IPS DF 4.7 (cell line): Measurements from ENCODE around the gene MTARC1.

Experiments
- DNase-seq: peaks from one replicate; pipeline ENCODE4 v3.0.0-alpha.2; 2013; ENCODE audit warnings: low spot score; ENCODE audit errors: extremely low read depth

The MTARC1 gene

DNA sequence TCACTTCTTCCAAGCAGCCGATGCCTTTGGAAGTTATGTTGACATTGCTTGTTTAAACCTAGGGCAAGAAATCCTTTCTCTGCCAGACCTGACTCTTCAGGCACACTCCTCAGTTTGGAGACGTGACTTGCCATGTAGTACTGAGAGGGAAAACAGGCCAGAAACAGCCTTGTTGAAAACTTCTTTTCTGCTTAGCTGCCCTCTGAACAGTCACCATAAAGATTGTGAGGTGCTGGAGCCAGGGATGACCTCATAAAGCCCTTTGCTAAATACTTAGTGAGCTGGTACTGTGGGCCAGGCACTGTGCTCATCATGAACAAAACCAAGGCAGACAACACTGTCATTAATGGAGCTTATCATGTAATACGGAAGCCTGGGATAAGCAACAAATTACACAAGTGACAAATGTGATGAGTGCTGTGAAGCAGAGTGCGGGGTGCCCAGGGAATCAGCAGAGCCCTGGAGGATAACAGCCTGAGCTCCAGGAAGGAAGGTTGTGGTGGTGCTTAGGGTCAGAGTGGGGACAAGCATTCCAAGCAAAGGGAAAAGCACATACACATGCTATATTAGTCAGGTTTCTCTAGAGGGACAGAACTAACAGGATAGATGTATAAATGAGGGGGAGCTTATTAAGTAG, 42.4 kb downstream of the MTARC1 start:
- no peak for DNase-seq

DNA sequence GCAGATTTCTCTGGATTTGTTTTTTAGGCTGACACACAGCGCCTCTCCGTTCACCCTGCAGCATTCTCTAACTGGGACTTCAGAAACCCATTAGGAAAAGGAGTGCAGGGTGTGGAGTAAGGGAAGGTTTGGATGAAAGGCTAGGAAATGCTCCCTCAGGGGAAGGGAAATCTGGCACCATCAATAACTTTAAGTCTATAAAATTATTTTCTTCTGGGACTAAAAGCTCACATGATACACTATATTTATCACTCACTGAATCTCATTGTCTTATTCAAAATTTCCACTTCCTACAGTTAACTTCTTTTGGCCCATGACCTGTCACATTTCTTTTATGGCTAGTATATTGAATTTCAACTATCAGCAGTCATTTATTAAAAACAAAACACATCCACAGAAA, 46.7 kb downstream of the MTARC1 start:
- DNase-seq: no peak

DNA sequence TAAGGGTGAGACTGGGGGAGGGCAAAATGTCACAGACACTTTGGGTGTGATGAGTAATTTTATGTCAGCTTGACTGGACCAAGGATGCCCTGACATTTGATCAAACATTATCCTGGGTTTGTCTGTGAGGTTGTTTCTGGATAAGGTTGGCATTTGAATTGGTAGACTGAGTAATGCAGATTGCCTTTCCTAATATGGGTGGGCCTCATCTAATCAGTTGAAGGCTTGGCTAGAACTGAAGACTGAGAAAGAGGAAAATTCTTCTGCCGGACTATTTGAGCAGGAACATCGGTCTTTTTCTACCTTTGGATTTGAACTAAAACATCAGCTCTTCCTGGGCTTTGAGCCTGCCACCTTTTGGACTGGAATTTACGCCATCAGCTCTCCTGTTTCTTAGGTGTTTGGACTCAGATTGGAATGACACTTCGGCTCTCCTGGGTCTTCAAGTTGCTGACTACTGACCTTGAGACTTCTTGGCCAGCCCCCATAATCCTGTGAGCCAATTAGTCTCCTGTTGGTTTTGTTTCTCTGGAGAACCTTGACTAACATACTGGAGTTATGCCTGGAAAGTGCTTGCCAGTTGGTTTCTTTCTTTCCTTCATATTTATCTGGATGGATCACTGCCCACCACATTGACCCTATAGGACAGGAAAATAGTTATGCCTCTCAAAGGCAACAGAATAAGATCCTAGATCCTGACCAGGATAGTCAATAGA, 47.6 kb downstream of the MTARC1 start:
- DNase-seq: no peak
